Measurements from ENCODE around the gene CNOT1. TPM values are rescaled to one million over a fixed set of nuclear protein-coding genes. Genes with fewer than 3 reads are reported as not detected.

The CNOT1 gene
- total and polyA plus RNA-seq, 3 donors from 2014 or later = 267 to 449 (median 272) TPM

GRCh38 chr16:58472266-58472665 lies 157.4 kb downstream of the CNOT1 start:
- Histone ChIP-seq H3K27me3 (no peaks in the 10 kb centered on the region), H3K27ac (peak overlapping the region; percentile 54 to 70), H3K4me1 (peaks cover 13% of the 10 kb centered on the region), H3K9me3 (no peaks in the 10 kb centered on the region), H3K36me3 (ENCODE audit: low read depth, missing control alignments) (no peaks in the 10 kb centered on the region), H3K4me3 (no peak overlapping the region)
- TF ChIP-seq POLR2A (IDR thresholded peaks at IDR 0.05) = no peak
- no peak for TF ChIP-seq CTCF (IDR thresholded peaks at IDR 0.05)
- intact Hi-C loops (cut with DNase I; ENCODE audit: low total_unique reads) = no loop called here
- whole genome bisulfite sequencing, 2 donors = 83 to 93% methylated on average over 9 of the region's 9 CpGs
- DNase-seq = no peak

GRCh38 chr16:58471209-58471975 lies 158.2 kb downstream of the CNOT1 start:
- TF ChIP-seq CTCF (IDR thresholded peaks at IDR 0.05) (no peak), POLR2A (IDR thresholded peaks at IDR 0.05) (no peak)
- H3K27me3 ChIP-seq = no peaks in the 10 kb centered on the region
- DNase-seq = no peak
- peak overlapping the region; percentile 54 to 70 for H3K27ac ChIP-seq
- 61 to 66% methylated on average over 10 of the region's 10 CpGs for WGBS, 2 donors
- intact Hi-C loops (cut with DNase I; ENCODE audit: low total_unique reads) = no loop called here
- H3K36me3 ChIP-seq (ENCODE audit: low read depth, missing control alignments) = no peaks in the 10 kb centered on the region
- H3K9me3 ChIP-seq = no peaks in the 10 kb centered on the region
- H3K4me3 ChIP-seq = no peak overlapping the region
- H3K4me1 ChIP-seq = peaks cover 8% of the 10 kb centered on the region

Small RNA genes within 50 kb of the gene (small RNA-seq; reads per million reads assigned to genes)
- 0 reads per million in 2 donors for gene RNU6-103P
- 221 to 300 reads per million in 2 donors for gene SNORA46
- 0 reads per million in 2 donors for gene SNORA50A

Other genes with a start within 250 kb of the CNOT1 start
- 10 to 100 TPM; 16.1 to 16.7 TPM for gene GINS3, start 237.4 kb downstream of the CNOT1 start, total RNA-seq
- 19.0 TPM for gene GINS3, start 237.4 kb downstream of the CNOT1 start, polyA plus RNA-seq (ENCODE audit: insufficient read depth, low read depth, low replicate concordance)
- 100 to 1,000 TPM; 375 to 444 TPM for gene NDRG4, start 129.7 kb downstream of the CNOT1 start, total RNA-seq
- 142 TPM for gene NDRG4, start 129.7 kb downstream of the CNOT1 start, polyA plus RNA-seq (ENCODE audit: insufficient read depth, low read depth, low replicate concordance)
- gene SETD6, start 114.3 kb downstream of the CNOT1 start, total RNA-seq = 10 to 100 TPM; 71.2 to 77.5 TPM
- 21.6 TPM for gene SETD6, start 114.3 kb downstream of the CNOT1 start, polyA plus RNA-seq (ENCODE audit: insufficient read depth, low read depth, low replicate concordance)
- gene SLC38A7, start 54.9 kb upstream of the CNOT1 start, total RNA-seq = 10 to 100 TPM; 37.4 to 76.4 TPM
- gene SLC38A7, start 54.9 kb upstream of the CNOT1 start, polyA plus RNA-seq (ENCODE audit: insufficient read depth, low read depth, low replicate concordance) = 66.6 TPM
- gene GOT2, start 104.5 kb upstream of the CNOT1 start, total RNA-seq = 100 to 1,000 TPM; 108 to 138 TPM
- gene GOT2, start 104.5 kb upstream of the CNOT1 start, polyA plus RNA-seq (ENCODE audit: insufficient read depth, low read depth, low replicate concordance) = 81.0 TPM

Measured in testis (tissue), 3 donors.